ENCODE data around the gene DHX29. TPM values are rescaled to one million over a fixed set of nuclear protein-coding genes. Genes with fewer than 3 reads are reported as not detected.

The DHX29 gene
- total RNA-seq, 2 donors from 2014 or later: 19.2 to 22.1 TPM

GRCh38 chr5:55304584-55304983 is 2.9 kb downstream of the DHX29 start:
- H3K4me3 Mint-ChIP-seq: no peak overlapping the region
- H3K36me3 Mint-ChIP-seq: peaks cover 7% of the 10 kb centered on the region
- DNase-seq (ENCODE audit: low spot score) (no peak), ATAC-seq (no peak)
- H3K9me3 Mint-ChIP-seq: no peaks in the 10 kb centered on the region
- H3K27ac Mint-ChIP-seq: no peak overlapping the region
- H3K27me3 Mint-ChIP-seq: no peaks in the 10 kb centered on the region
- H3K4me1 Mint-ChIP-seq (ENCODE audit: low read depth in 2 of 2): peaks cover 8 to 9% of the 10 kb centered on the region in 2 donors

DNA sequence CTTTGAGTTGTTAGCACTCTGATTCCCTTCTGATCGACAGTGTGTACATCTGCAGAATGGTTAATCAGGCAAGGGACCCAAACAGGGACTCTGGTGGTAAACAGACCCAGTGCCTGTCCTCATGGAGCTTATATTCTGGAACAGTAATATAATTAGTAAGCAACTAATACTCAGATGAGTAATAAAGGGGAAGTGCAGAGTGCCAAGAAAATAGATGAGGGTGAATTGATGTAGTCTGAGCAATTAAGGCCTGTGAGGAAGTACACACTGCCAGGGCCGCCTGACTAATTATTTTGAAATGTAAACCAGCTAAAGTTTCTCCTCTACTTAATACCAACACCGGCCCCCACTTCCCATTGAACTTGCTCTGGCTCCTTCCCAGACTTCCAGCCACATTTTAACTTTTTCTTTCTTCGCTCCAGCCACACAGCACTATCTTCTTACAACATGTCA is 4.2 kb downstream of the DHX29 start:
- Mint-ChIP-seq H3K4me3 (no peak overlapping the region), H3K27me3 (no peaks in the 10 kb centered on the region), H3K9me3 (no peaks in the 10 kb centered on the region), H3K27ac (peak overlapping the region in 1 of 2 donors; percentile 9), H3K4me1 (ENCODE audit: low read depth in 2 of 2) (peaks cover 8 to 11% of the 10 kb centered on the region in 2 donors), H3K36me3 (peaks cover 7% of the 10 kb centered on the region)
- ATAC-seq (no peak), DNase-seq (ENCODE audit: low spot score) (no peak)

DNA sequence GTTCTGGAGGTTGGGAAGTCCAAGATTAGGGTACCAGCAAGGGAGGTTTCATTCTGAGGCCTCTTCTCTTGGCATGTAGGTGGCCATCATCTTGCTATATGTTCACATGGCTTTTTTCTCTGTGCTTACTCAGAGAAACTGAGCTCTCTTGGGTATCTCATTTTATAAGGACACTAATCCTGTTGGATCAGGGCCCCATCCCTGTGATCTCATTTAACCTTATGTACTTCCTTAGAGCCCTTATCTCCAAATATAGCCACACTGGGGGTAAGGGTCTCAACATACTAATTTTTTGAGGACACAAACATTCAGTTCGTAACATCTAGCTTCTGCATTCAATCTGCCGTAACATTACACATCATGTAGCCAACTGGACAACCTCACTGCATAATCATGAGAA is 6.6 kb downstream of the DHX29 start:
- H3K4me1 Mint-ChIP-seq (ENCODE audit: low read depth in 2 of 2): peaks cover 8 to 11% of the 10 kb centered on the region in 2 donors
- no peak for ATAC-seq
- no peak for DNase-seq (ENCODE audit: low spot score)

DNA sequence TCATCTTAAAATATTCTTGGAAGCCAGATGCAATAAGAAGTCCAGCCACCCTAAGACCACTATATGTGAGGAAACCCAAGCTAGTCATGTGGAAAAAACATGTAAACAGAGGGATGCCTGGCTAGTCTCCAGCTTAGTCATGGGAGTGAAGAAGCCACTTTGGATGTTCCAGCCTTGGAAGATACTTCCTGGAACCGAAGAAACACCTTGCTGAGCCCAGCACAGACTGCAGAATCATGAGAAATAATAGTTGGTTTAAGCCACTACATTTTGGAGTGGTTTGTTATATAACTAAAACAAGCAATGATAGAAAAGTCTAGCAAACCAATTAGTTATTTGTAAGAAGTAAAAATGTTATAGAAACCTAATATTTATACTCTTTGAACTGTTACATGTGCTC is 12.6 kb downstream of the DHX29 start:
- Mint-ChIP-seq H3K27me3 (no peaks in the 10 kb centered on the region), H3K4me3 (no peak overlapping the region), H3K36me3 (peaks cover 25% of the 10 kb centered on the region), H3K27ac (no peak overlapping the region), H3K9me3 (no peaks in the 10 kb centered on the region), H3K4me1 (ENCODE audit: low read depth in 2 of 2) (peaks cover 0 to 5% of the 10 kb centered on the region in 2 donors)
- DNase-seq (ENCODE audit: low spot score): no peak
- ATAC-seq: no peak

More for the DNA sequence above, 6.6 kb downstream of the DHX29 start:
- H3K4me3 Mint-ChIP-seq: no peak overlapping the region
- no peaks in the 10 kb centered on the region for H3K27me3 Mint-ChIP-seq
- H3K9me3 Mint-ChIP-seq: no peaks in the 10 kb centered on the region
- H3K27ac Mint-ChIP-seq: no peak overlapping the region
- H3K36me3 Mint-ChIP-seq: peaks cover 7% of the 10 kb centered on the region

DNA sequence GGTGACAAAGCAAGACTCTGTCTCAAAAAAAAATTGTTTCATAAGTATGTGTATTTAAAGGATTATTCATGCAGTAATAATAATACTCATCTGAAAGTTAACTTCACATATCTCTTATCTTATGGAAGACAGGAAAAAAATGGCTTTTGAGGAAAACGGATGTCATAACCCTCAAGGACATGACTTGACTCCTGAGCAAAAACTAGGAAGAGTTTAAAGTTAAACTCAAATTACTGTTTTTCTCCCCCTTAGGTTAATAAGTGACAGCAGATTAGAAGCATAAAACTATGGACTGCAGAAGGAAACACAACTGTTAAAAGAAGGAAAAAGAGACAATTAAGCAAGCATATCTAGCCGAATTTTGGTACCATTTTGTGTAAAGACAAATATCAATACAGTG is 16.5 kb downstream of the DHX29 start:
- no peak for ATAC-seq
- no peaks in the 10 kb centered on the region for H3K4me1 Mint-ChIP-seq (ENCODE audit: low read depth in 2 of 2)
- no peaks in the 10 kb centered on the region for H3K9me3 Mint-ChIP-seq
- H3K36me3 Mint-ChIP-seq: peaks cover 38% of the 10 kb centered on the region
- no peaks in the 10 kb centered on the region for H3K27me3 Mint-ChIP-seq
- no peak overlapping the region for H3K27ac Mint-ChIP-seq
- no peak for DNase-seq (ENCODE audit: low spot score)
- H3K4me3 Mint-ChIP-seq: no peak overlapping the region

- no peak for DNase-seq (ENCODE audit: low spot score)
- peaks cover 38% of the 10 kb centered on the region for H3K36me3 Mint-ChIP-seq
- H3K9me3 Mint-ChIP-seq: no peaks in the 10 kb centered on the region
- H3K27ac Mint-ChIP-seq: no peak overlapping the region
- no peak for ATAC-seq
- H3K4me1 Mint-ChIP-seq (ENCODE audit: low read depth in 2 of 2): no peaks in the 10 kb centered on the region
- H3K27me3 Mint-ChIP-seq: no peaks in the 10 kb centered on the region
- no peak overlapping the region for H3K4me3 Mint-ChIP-seq
These were observed 17.7 kb downstream of the DHX29 start for GRCh38 chr5:55289808-55290207.

DNA sequence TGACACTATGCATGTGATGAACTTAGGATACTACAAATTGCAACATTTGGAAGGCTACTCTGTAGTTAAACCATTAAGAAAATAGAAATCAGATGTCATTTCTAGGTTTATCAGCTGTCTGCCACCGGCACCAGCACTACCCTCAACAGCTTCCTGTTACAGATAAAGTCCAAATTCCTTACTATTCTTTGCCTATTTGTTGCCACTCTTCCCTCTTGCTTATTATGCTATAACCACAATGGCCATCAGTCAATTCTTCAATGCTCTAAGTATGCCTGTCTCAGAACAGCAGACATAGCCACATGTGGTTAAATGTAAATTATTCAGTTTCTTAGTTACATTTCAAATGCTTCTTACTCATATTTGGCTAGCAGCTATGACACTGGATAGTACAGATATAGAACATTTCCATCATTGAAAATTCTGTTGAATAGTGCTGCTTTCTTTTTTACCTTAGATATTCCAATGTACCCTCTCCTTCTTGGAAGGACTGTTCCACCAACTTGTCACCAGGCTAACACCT is 21.0 kb downstream of the DHX29 start:
- Mint-ChIP-seq H3K9me3 (no peaks in the 10 kb centered on the region), H3K27me3 (no peaks in the 10 kb centered on the region), H3K27ac (no peak overlapping the region), H3K36me3 (peaks cover 24% of the 10 kb centered on the region), H3K4me3 (no peak overlapping the region), H3K4me1 (ENCODE audit: low read depth in 2 of 2) (no peaks in the 10 kb centered on the region)
- DNase-seq (ENCODE audit: low spot score) (no peak), ATAC-seq (no peak)

DNA sequence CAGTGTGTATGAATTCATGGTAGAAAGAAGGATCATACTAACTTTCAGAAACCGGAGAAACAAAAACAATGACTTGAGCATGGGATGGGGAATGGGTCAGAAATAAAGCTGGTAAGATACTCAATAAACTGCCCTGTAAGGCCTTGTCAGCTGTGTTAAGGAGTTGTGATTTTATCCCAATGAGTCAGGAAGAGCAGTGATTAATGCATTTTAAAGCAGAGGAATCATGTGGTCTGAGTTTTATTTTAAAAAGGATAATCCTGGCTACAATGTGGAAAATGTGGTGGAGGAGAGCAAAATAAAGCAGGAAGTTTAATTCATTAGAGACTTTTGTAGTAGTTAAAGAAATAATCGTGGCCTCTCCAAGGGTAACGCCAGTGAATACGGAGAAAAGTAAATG is 28.7 kb downstream of the DHX29 start:
- no peak for DNase-seq (ENCODE audit: low spot score)
- H3K9me3 Mint-ChIP-seq: no peaks in the 10 kb centered on the region
- H3K36me3 Mint-ChIP-seq: peaks cover 30% of the 10 kb centered on the region
- H3K27ac Mint-ChIP-seq: no peak overlapping the region
- no peaks in the 10 kb centered on the region for H3K27me3 Mint-ChIP-seq
- H3K4me3 Mint-ChIP-seq: no peak overlapping the region
- no peaks in the 10 kb centered on the region for H3K4me1 Mint-ChIP-seq (ENCODE audit: low read depth in 2 of 2)
- ATAC-seq: no peak

GRCh38 chr5:55276771-55277170 is 30.7 kb downstream of the DHX29 start:
- no peaks in the 10 kb centered on the region for H3K9me3 Mint-ChIP-seq
- H3K27me3 Mint-ChIP-seq: no peaks in the 10 kb centered on the region
- H3K4me1 Mint-ChIP-seq (ENCODE audit: low read depth in 2 of 2): no peaks in the 10 kb centered on the region
- no peak overlapping the region for H3K27ac Mint-ChIP-seq
- ATAC-seq (no peak), DNase-seq (ENCODE audit: low spot score) (no peak)
- H3K4me3 Mint-ChIP-seq: no peak overlapping the region
- H3K36me3 Mint-ChIP-seq: peaks cover 26% of the 10 kb centered on the region

GRCh38 chr5:55258339-55258738 is 49.2 kb downstream of the DHX29 start:
- Mint-ChIP-seq H3K9me3 (no peaks in the 10 kb centered on the region), H3K27me3 (no peaks in the 10 kb centered on the region), H3K27ac (no peak overlapping the region), H3K4me3 (no peak overlapping the region), H3K36me3 (peaks cover 13% of the 10 kb centered on the region), H3K4me1 (ENCODE audit: low read depth in 2 of 2) (no peaks in the 10 kb centered on the region)
- DNase-seq (ENCODE audit: low spot score) (no peak), ATAC-seq (no peak)

DNA sequence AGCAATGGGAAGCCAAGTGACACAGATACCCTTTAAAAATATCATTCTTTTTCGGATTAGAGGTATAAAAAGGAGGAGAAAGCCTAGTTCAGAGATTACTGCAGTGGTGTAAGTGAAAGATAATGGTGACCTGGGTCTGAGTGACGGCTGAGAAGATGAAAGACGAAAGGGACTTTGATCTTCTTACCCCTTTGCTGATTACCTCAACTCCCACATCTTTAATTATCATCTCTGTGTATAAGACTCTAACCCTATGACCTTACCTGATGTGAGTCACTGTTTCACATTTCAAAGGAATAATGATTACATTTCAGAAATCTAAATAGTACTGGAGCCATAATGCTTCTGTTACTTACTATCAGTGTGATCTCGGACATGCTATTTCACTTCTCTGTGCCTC is 52.7 kb downstream of the DHX29 start:
- no peak for ATAC-seq

GRCh38 chr5:55250064-55250463 is 57.4 kb downstream of the DHX29 start:
- ATAC-seq (no peak), DNase-seq (ENCODE audit: low spot score) (no peak)
- Mint-ChIP-seq H3K4me3 (no peak overlapping the region), H3K9me3 (peaks cover 3% of the 10 kb centered on the region), H3K27me3 (peaks cover 0 to 7% of the 10 kb centered on the region in 2 donors), H3K27ac (no peak overlapping the region), H3K4me1 (ENCODE audit: low read depth in 2 of 2) (no peaks in the 10 kb centered on the region), H3K36me3 (peaks cover 22% of the 10 kb centered on the region)

More for the DNA sequence above, 52.7 kb downstream of the DHX29 start:
- Mint-ChIP-seq H3K27ac (no peak overlapping the region), H3K36me3 (peaks cover 13% of the 10 kb centered on the region), H3K4me1 (ENCODE audit: low read depth in 2 of 2) (no peaks in the 10 kb centered on the region), H3K27me3 (no peaks in the 10 kb centered on the region), H3K9me3 (no peaks in the 10 kb centered on the region), H3K4me3 (no peak overlapping the region)
- no peak for DNase-seq (ENCODE audit: low spot score)

DNA sequence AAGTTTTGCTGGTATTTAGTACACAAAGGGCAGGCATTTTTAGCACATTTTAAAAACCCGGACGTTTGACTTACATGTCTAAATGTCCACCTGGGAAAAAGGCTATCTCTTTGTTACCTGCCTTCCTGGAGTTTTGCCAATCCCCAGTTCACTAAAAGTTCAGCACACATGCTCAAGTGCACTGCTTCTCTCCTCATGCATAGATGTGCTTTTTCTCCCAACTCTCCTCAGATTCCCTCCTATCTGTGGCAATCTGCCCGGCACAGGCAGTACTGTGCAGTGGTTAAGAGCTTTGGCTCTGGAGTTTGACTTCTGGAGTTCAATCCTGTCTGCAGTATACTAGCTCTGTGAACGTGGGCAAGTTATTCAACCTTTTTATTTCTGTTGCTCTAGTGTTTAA is 65.7 kb downstream of the DHX29 start:
- no peaks in the 10 kb centered on the region for H3K4me1 Mint-ChIP-seq (ENCODE audit: low read depth in 2 of 2)
- no peak for ATAC-seq

DNA sequence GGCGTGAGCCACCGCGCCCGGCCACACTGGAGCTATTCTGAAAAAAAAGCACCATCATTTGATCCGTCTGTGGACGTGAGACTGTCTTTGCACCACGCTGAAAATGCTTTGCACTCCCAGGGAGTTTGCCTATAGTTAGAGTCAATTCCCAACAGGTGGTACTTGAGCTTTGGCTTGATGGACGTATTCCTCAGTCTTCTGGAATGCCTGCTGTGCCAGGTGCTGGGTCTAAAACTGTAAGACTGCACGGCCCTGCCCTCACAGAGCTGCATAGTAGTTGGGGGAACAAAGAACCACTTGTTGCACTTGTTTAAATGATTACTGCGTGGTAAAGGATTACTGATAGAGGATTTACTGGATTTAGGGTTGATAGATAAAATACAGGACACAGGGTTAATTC is 70.7 kb downstream of the DHX29 start:
- no peak overlapping the region for H3K27ac Mint-ChIP-seq
- no peaks in the 10 kb centered on the region for H3K36me3 Mint-ChIP-seq
- peaks cover 13 to 15% of the 10 kb centered on the region in 2 donors for H3K4me1 Mint-ChIP-seq (ENCODE audit: low read depth in 2 of 2)
- DNase-seq (ENCODE audit: low spot score) (no peak), ATAC-seq (no peak)
- H3K27me3 Mint-ChIP-seq: peaks cover 35 to 43% of the 10 kb centered on the region in 2 donors
- H3K4me3 Mint-ChIP-seq: no peak overlapping the region
- H3K9me3 Mint-ChIP-seq: no peaks in the 10 kb centered on the region

More for the DNA sequence above, 65.7 kb downstream of the DHX29 start:
- no peak overlapping the region for H3K27ac Mint-ChIP-seq
- DNase-seq (ENCODE audit: low spot score): no peak
- H3K36me3 Mint-ChIP-seq: no peaks in the 10 kb centered on the region
- H3K4me3 Mint-ChIP-seq: no peak overlapping the region
- peaks cover 18 to 25% of the 10 kb centered on the region in 2 donors for H3K27me3 Mint-ChIP-seq
- no peaks in the 10 kb centered on the region for H3K9me3 Mint-ChIP-seq

- Mint-ChIP-seq H3K27ac (no peak overlapping the region), H3K4me3 (peak overlapping the region; percentile 81), H3K4me1 (ENCODE audit: low read depth in 2 of 2) (peaks cover 18 to 23% of the 10 kb centered on the region in 2 donors), H3K9me3 (no peaks in the 10 kb centered on the region), H3K36me3 (no peaks in the 10 kb centered on the region), H3K27me3 (peaks cover 53 to 68% of the 10 kb centered on the region in 2 donors)
- DNase-seq (ENCODE audit: low spot score): no peak
- ATAC-seq: no peak
These were observed 73.3 kb downstream of the DHX29 start for GRCh38 chr5:55234121-55234700.
